GM10847 (cell line): Measurements from ENCODE around the gene MASP2.

ENCODE experiments used
- POLR2A ChIP-seq: IDR thresholded peaks from 2 replicates; pipeline ENCODE4 v1.6.1; 2011; ENCODE audit not compliant: insufficient read length; ENCODE audit errors: extremely low read depth

The MASP2 gene

GRCh38 chr1:11046625-11047365 lies at the start of gene MASP2:
TSS of gene MASP2 (minus strand) at chr1:11047239. CDS start at chr1:11047207, 32 bp downstream.
- no peak for TF ChIP-seq POLR2A

GRCh38 chr1:11080931-11081330 lies 33.9 kb upstream of the MASP2 start:
- no peak for TF ChIP-seq POLR2A

- TF ChIP-seq POLR2A: no peak
These were observed 31.6 kb upstream of the MASP2 start for GRCh38 chr1:11078631-11079030.

- TF ChIP-seq POLR2A: no peak
These were observed 25.3 kb upstream of the MASP2 start for GRCh38 chr1:11072216-11072917.

- TF ChIP-seq POLR2A: no peak
These were observed 24.6 kb upstream of the MASP2 start for GRCh38 chr1:11071463-11072215.

GRCh38 chr1:11070876-11071275 lies 23.8 kb upstream of the MASP2 start:
- TF ChIP-seq POLR2A: no peak

GRCh38 chr1:11068600-11069473 lies 21.8 kb upstream of the MASP2 start:
- no peak for TF ChIP-seq POLR2A

GRCh38 chr1:11067716-11068599 lies 20.9 kb upstream of the MASP2 start:
- TF ChIP-seq POLR2A: no peak

GRCh38 chr1:11065796-11066195 lies 18.8 kb upstream of the MASP2 start:
- TF ChIP-seq POLR2A: no peak

- no peak for TF ChIP-seq POLR2A
These were observed 17.9 kb upstream of the MASP2 start for GRCh38 chr1:11064942-11065341.

- no peak for TF ChIP-seq POLR2A
These were observed 15.9 kb upstream of the MASP2 start for GRCh38 chr1:11062965-11063401.

GRCh38 chr1:11061652-11062365 lies 14.8 kb upstream of the MASP2 start:
- no peak for TF ChIP-seq POLR2A

- no peak for TF ChIP-seq POLR2A
These were observed 13.2 kb upstream of the MASP2 start, which contains the start of gene SRM for GRCh38 chr1:11059968-11060830. TSS of gene SRM (minus strand) at chr1:11060018. CDS start at chr1:11059943, 75 bp downstream.
